Gastroesophageal sphincter (tissue), 4 donors: Measurements from ENCODE around the gene CTIF. TPM values are rescaled to one million over a fixed set of nuclear protein-coding genes. Genes with fewer than 3 reads are reported as not detected.

ENCODE experiments used
- ATAC-seq: fragments of 150-250 bp; one replicate; pipeline ENCODE4 v1.9.1; 2016; ENCODE audit warnings: mild to moderate bottlenecking, moderate library complexity
- H3K27ac ChIP-seq, 4 donors: fragments of 200-600 bp; sonication (generic) in 3 of 4; 1 replicate in 3 of 4; 2 replicates in 1 of 4; pipeline ENCODE4 v1.5.1; 2016 to 2019
- H3K27me3 ChIP-seq: fragments of 200-600 bp; sonication (generic); one replicate; pipeline ENCODE4 v1.5.1; 2019
- H3K36me3 ChIP-seq, 2 donors: fragments of 200-600 bp; sonication (generic); one replicate each; pipeline ENCODE4 v1.5.1; 2019; ENCODE audit warnings: control low read depth in 1 of 2
- H3K4me1 ChIP-seq, 3 donors: fragments of 200-600 bp; sonication (generic); 1 replicate in 2 of 3; 2 replicates in 1 of 3; pipeline ENCODE4 v1.5.1; 2016 to 2019; ENCODE audit warnings: control low read depth in 2 of 3
- H3K4me3 ChIP-seq, 2 donors: fragments of 200-600 bp; sonication (generic); one replicate each; pipeline ENCODE4 v1.5.1; 2019; ENCODE audit warnings: mild to moderate bottlenecking in 1 of 2, moderate library complexity in 1 of 2
- H3K9me3 ChIP-seq, 3 donors: fragments of 200-600 bp; sonication (generic); one replicate each; pipeline ENCODE4 v1.5.1; 2017 to 2019; ENCODE audit warnings: control low read depth in 2 of 3
- EP300 ChIP-seq: sonication (generic); formaldehyde crosslinking; IDR thresholded peaks from one replicate; pipeline ENCODE4 v1.6.1; 2017; ENCODE audit warnings: antibody characterized with exemption, mild to moderate bottlenecking
- POLR2A ChIP-seq, 2 donors: fragments of 450-650 bp; IDR thresholded peaks; one replicate each; pipeline ENCODE4 v1.6.1; 2017; ENCODE audit warnings: antibody characterized with exemption in 2 of 2, mild to moderate bottlenecking in 2 of 2, moderate library complexity in 1 of 2
- POLR2AphosphoS5 ChIP-seq: sonication (generic); formaldehyde crosslinking; IDR thresholded peaks from one replicate; pipeline ENCODE4 v1.6.1; 2017; ENCODE audit warnings: antibody characterized with exemption
- WGBS, 2 donors: methylation state at CpG; one replicate each; pipeline ENCODE4 v1.1.5; 2018; ENCODE audit warnings: low coverage in 1 of 2; 5-methylcytosine and 5-hydroxymethylcytosine counted together
- total RNA-seq, 4 donors: library from RNA; depleted of rRNA; stranded (reverse); fragments of >200 nt; gene quantifications; one replicate each; pipeline ENCODE4 v1.1.0, GENCODE V29; 2016
- TF ChIP-seq, protein P1 (sequence below), 4 experiments: fragments of 200-600 bp in 2 of 4; fragments of 450-650 bp in 2 of 4; sonication (generic) in 1 of 4; IDR thresholded peaks; one replicate each; pipeline ENCODE4 v1.5.1; 2017 to 2019; ENCODE audit warnings: antibody characterized with exemption in 4 of 4, mild to moderate bottlenecking in 2 of 4, moderate library complexity in 2 of 4

CTIF gene
- total RNA-seq, 4 donors from 2014 or later: 31.4 to 124 (median 78.1) TPM

- peaks cover 0 to 22% of the 10 kb centered on the region in 2 donors for H3K36me3 ChIP-seq
- H3K4me1 ChIP-seq: peaks cover 6 to 79% (median 33%) of the 10 kb centered on the region in 3 donors
- WGBS, 2 donors: 47% methylated on average over 3 of the region's 3 CpGs; no CpG with 5 or more reads in 1 of the 2 donors
- H3K4me3 ChIP-seq: peak overlapping the region in 1 of 2 donors; percentile 32
- TF ChIP-seq, protein P1, sequence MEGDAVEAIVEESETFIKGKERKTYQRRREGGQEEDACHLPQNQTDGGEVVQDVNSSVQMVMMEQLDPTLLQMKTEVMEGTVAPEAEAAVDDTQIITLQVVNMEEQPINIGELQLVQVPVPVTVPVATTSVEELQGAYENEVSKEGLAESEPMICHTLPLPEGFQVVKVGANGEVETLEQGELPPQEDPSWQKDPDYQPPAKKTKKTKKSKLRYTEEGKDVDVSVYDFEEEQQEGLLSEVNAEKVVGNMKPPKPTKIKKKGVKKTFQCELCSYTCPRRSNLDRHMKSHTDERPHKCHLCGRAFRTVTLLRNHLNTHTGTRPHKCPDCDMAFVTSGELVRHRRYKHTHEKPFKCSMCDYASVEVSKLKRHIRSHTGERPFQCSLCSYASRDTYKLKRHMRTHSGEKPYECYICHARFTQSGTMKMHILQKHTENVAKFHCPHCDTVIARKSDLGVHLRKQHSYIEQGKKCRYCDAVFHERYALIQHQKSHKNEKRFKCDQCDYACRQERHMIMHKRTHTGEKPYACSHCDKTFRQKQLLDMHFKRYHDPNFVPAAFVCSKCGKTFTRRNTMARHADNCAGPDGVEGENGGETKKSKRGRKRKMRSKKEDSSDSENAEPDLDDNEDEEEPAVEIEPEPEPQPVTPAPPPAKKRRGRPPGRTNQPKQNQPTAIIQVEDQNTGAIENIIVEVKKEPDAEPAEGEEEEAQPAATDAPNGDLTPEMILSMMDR (IDR thresholded peaks at IDR 0.05): no peak
- TF ChIP-seq EP300: no peak
- no peak for TF ChIP-seq POLR2AphosphoS5
- no peak for TF ChIP-seq POLR2A (IDR thresholded peaks at IDR 0.05)
- H3K27me3 ChIP-seq: no peaks in the 10 kb centered on the region
- H3K9me3 ChIP-seq: no peaks in the 10 kb centered on the region
- no peak for ATAC-seq
- H3K27ac ChIP-seq: peak overlapping the region; percentile 25 to 85 (median 80)
These were observed 242.0 kb downstream of the CTIF start for GRCh38 chr18:48780913-48781162.

GRCh38 chr18:48781163-48781987, 242.5 kb downstream of the CTIF start:
- no peak for TF ChIP-seq POLR2A (IDR thresholded peaks at IDR 0.05)
- peak; percentile 64 for TF ChIP-seq POLR2AphosphoS5
- WGBS, 2 donors: 0 to 10% methylated on average over 4 to 12 of the region's 28 CpGs

DNA sequence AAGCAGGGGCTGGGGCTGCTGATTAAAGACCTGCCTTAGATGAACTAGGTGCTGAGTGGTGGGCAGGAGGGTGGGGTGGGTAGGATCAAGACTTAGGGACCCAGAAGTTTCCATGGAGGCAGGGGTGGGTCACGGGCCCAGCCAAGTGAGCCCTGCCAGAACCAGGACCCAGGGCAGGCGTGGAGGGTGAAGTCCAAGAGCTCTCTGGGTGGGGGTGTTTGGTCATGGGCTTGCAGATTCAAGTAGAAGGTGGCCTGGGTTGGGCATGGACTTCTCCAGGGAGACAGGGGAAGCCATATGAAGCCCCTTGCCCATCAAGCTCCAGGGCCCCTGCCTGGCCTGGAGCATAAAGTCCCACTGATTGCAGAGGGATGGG, 243.1 kb downstream of the CTIF start:
- WGBS, 2 donors: 54% methylated on average over 2 of the region's 2 CpGs; no CpG with 5 or more reads in 1 of the 2 donors
- no peaks in the 10 kb centered on the region for H3K27me3 ChIP-seq
- no peak for ATAC-seq
- H3K9me3 ChIP-seq: no peaks in the 10 kb centered on the region
- peak overlapping the region; percentile 25 to 85 (median 80) for H3K27ac ChIP-seq
- TF ChIP-seq POLR2AphosphoS5 (no peak), POLR2A (IDR thresholded peaks at IDR 0.05) (no peak), EP300 (no peak)
- TF ChIP-seq, protein P1 (IDR thresholded peaks at IDR 0.05): no peak
- H3K4me3 ChIP-seq: peak overlapping the region in 1 of 2 donors; percentile 32
- H3K4me1 ChIP-seq: peaks cover 6 to 71% (median 33%) of the 10 kb centered on the region in 3 donors
- peaks cover 0 to 26% of the 10 kb centered on the region in 2 donors for H3K36me3 ChIP-seq

More at GRCh38 chr18:48781163-48781987, 242.5 kb downstream of the CTIF start:
- Histone ChIP-seq H3K27ac (peak overlapping the region; percentile 25 to 85 (median 80)), H3K4me1 (peaks cover 6 to 77% (median 33%) of the 10 kb centered on the region in 3 donors), H3K27me3 (no peaks in the 10 kb centered on the region), H3K9me3 (no peaks in the 10 kb centered on the region), H3K4me3 (peak overlapping the region in 1 of 2 donors; percentile 32), H3K36me3 (peaks cover 0 to 25% of the 10 kb centered on the region in 2 donors)
- ATAC-seq: peak; percentile 65

GRCh38 chr18:48782381-48782861, 243.6 kb downstream of the CTIF start:
- peak; percentile 28 for TF ChIP-seq POLR2AphosphoS5
- TF ChIP-seq, protein P1 (IDR thresholded peaks at IDR 0.05): no peak
- Histone ChIP-seq H3K27ac (peak overlapping the region; percentile 25 to 85 (median 80)), H3K27me3 (no peaks in the 10 kb centered on the region), H3K4me3 (peak overlapping the region in 1 of 2 donors; percentile 32), H3K36me3 (peaks cover 0 to 27% of the 10 kb centered on the region in 2 donors), H3K4me1 (peaks cover 6 to 68% (median 30%) of the 10 kb centered on the region in 3 donors), H3K9me3 (no peaks in the 10 kb centered on the region)
- peak; percentile 49 for ATAC-seq
- WGBS, 2 donors: 14% methylated on average over 4 of the region's 11 CpGs; no CpG with 5 or more reads in 1 of the 2 donors

DNA sequence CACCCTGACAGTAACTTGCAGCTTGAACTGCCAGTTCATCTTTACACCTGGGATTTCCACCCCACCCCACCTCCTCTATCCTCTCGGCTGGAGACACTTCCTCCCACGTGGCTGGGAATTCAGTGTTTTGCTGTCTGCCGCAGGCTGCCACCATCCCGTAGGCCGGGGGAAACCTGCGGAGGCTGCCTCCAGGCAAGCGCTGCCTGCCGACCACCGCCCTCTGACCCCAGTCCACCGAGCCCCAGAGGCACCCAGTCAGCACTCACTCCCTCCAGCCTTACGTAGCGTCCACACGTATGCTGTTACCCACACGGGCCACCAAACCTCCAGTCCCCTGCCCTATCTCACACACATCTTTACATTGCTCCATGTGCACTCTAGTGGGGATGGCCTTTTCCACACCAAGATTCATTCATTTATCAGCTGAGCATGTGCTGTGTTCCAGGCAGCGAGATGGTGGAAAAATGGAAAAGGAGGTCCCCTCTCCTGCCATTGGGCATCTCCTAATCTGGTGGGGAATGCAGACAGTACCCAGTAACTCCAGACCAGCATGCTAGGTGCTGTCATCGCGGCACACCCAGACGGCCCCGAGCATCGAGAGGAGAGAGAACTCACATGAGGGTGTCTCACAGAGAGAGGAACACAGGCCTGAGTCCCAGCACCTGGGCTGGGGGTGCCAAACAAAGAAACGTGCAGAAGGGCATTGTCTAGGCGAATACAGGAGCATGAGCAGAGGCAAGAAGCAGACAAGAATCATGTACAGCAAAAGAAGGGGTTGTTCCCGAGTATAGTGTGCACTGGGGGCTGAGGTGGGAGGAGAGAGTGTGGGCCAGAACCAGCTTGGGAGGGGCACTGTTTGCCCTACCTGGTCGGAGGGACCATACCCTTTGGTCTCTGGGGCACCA, 245.0 kb downstream of the CTIF start:
- H3K27me3 ChIP-seq: no peaks in the 10 kb centered on the region
- 92 to 93% methylated on average over 6 to 10 of the region's 24 CpGs for WGBS, 2 donors
- peaks cover 0 to 35% of the 10 kb centered on the region in 2 donors for H3K36me3 ChIP-seq
- no peak overlapping the region for H3K27ac ChIP-seq
- no peak overlapping the region for H3K4me3 ChIP-seq
- no peaks in the 10 kb centered on the region for H3K9me3 ChIP-seq
- H3K4me1 ChIP-seq: peaks cover 6 to 59% (median 29%) of the 10 kb centered on the region in 3 donors
- TF ChIP-seq POLR2A (IDR thresholded peaks at IDR 0.05) (no peak), EP300 (no peak), POLR2AphosphoS5 (no peak)
- TF ChIP-seq, protein P1 (IDR thresholded peaks at IDR 0.05): no peak
- no peak for ATAC-seq
